ENCODE data around the gene IL27RA.
A peak's percentile ranks its signal among the peaks of the same experiment; 100 is the strongest.

GRCh38 chr19:14072535-14073260 is 41.1 kb downstream of the IL27RA start, which contains the start of gene MISP3:
- TF ChIP-seq GATA2 (IDR thresholded peaks at IDR 0.05; ENCODE audit: insufficient read depth, insufficient read length, low read depth, low read length) (no peak), CTCF (IDR thresholded peaks at IDR 0.05; ENCODE audit: extremely low read depth in 1 of 2, insufficient read depth in 1 of 2, low read depth in 1 of 2, low read length in 2 of 2) (no peak), MYC (IDR thresholded peaks at IDR 0.05; ENCODE audit: low read depth, low read length) (no peak), POLR2A (IDR thresholded peaks at IDR 0.05; ENCODE audit: low read depth, low read length) (no peak), EZH2 (IDR thresholded peaks at IDR 0.05; ENCODE audit: borderline replicate concordance, low read depth, low read length, severe bottlenecking) (peak; percentile 37), POLR2AphosphoS5 (IDR thresholded peaks at IDR 0.05; ENCODE audit: insufficient read depth, low read depth, low read length) (no peak)

Measured in endothelial cell of umbilical vein (primary cell).